WTC11 (cell line): ENCODE results near the gene TTC7B.

Experiments used
- CDX4 ChIP-seq: fragments of 250-450 bp; sonication (Bioruptor Pico); IDR thresholded peaks from 2 replicates; pipeline ENCODE4 v1.9.0; 2021; ENCODE audit warnings: moderate library complexity, mild to moderate bottlenecking, inconsistent platforms, borderline replicate concordance
- CTCF ChIP-seq: fragments of 200-600 bp; IDR thresholded peaks from 2 replicates; pipeline ENCODE4 v1.8.0; 2022; ENCODE audit warnings: antibody characterized with exemption
- JUN ChIP-seq: sonication (generic); formaldehyde crosslinking; IDR thresholded peaks from 2 replicates; pipeline ENCODE4 v1.8.0; 2023; ENCODE audit warnings: mild to moderate bottlenecking, missing genetic modification reagents
- KAT7 ChIP-seq: sonication (generic); formaldehyde crosslinking; IDR thresholded peaks from 2 replicates; pipeline ENCODE4 v1.8.1; 2023; ENCODE audit warnings: missing genetic modification reagents, mild to moderate bottlenecking, borderline replicate concordance
- MLX ChIP-seq: sonication (generic); formaldehyde crosslinking; IDR thresholded peaks from 2 replicates; pipeline ENCODE4 v1.8.1; 2023; ENCODE audit warnings: mild to moderate bottlenecking, missing genetic modification reagents, moderate library complexity
- NFE2L1 ChIP-seq: sonication (generic); formaldehyde crosslinking; IDR thresholded peaks from 2 replicates; pipeline ENCODE4 v1.8.1; 2023; ENCODE audit warnings: missing genetic modification reagents
- NR2C2 ChIP-seq: sonication (generic); formaldehyde crosslinking; IDR thresholded peaks from 2 replicates; pipeline ENCODE4 v1.8.0; 2022; ENCODE audit warnings: mild to moderate bottlenecking, missing genetic modification reagents
- SP1 ChIP-seq: sonication (generic); formaldehyde crosslinking; conservative IDR thresholded peaks from 2 replicates; pipeline ENCODE4 v1.8.1; 2022; ENCODE audit warnings: missing genetic modification reagents
- TP53 ChIP-seq: sonication (generic); formaldehyde crosslinking; IDR thresholded peaks from 2 replicates; pipeline ENCODE4 v1.8.1; 2023; ENCODE audit warnings: mild to moderate bottlenecking, missing genetic modification reagents
- USF2 ChIP-seq: sonication (generic); formaldehyde crosslinking; IDR thresholded peaks from 2 replicates; pipeline ENCODE4 v1.8.1; 2023; ENCODE audit warnings: mild to moderate bottlenecking, missing genetic modification reagents, moderate library complexity
- ZBTB21 ChIP-seq: sonication (generic); formaldehyde crosslinking; IDR thresholded peaks from 2 replicates; pipeline ENCODE4 v1.8.1; 2023; ENCODE audit warnings: mild to moderate bottlenecking, missing genetic modification reagents, borderline replicate concordance
- ZNF138 ChIP-seq: sonication (generic); formaldehyde crosslinking; conservative IDR thresholded peaks from 2 replicates; pipeline ENCODE4 v1.8.1; 2022; ENCODE audit warnings: mild to moderate bottlenecking, moderate library complexity, missing genetic modification reagents
- TF ChIP-seq, protein P1 (sequence below): sonication (generic); formaldehyde crosslinking; IDR thresholded peaks from 2 replicates; pipeline ENCODE4 v1.8.0; 2022; ENCODE audit warnings: mild to moderate bottlenecking, missing genetic modification reagents
- TF ChIP-seq, protein P2 (sequence below): sonication (generic); formaldehyde crosslinking; IDR thresholded peaks from 2 replicates; pipeline ENCODE4 v1.8.1; 2022; ENCODE audit warnings: low read depth, missing genetic modification reagents, borderline replicate concordance

DNA sequence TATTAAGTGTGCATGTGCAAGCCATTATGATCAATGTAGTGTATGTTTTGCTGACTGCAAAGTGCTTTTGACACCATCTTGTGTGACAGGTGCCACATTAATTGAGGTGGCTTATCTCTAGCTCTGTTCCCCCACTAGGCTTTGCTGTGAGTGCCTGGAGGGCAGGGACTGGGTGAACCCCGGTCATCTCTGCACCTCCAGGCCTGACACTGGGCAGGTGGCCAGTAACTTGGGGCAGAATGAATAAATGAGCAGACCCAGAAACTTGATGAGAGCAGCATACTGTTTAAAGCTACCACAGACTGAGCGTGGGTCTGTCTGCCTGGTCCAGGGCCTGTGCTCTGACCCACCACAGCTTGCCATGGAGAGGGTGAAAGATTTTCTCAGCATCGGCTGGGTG is 267.8 kb downstream of the TTC7B start:
- no peak for TF ChIP-seq NR2C2 (CRISPR knock-in tag)
- TF ChIP-seq CTCF: no peak
- no peak for TF ChIP-seq USF2 (CRISPR knock-in tag)
- TF ChIP-seq MLX (CRISPR knock-in tag): no peak
- no peak for TF ChIP-seq TP53 (CRISPR knock-in tag)
- TF ChIP-seq ZNF138 (CRISPR knock-in tag): no peak
- TF ChIP-seq, protein P1, sequence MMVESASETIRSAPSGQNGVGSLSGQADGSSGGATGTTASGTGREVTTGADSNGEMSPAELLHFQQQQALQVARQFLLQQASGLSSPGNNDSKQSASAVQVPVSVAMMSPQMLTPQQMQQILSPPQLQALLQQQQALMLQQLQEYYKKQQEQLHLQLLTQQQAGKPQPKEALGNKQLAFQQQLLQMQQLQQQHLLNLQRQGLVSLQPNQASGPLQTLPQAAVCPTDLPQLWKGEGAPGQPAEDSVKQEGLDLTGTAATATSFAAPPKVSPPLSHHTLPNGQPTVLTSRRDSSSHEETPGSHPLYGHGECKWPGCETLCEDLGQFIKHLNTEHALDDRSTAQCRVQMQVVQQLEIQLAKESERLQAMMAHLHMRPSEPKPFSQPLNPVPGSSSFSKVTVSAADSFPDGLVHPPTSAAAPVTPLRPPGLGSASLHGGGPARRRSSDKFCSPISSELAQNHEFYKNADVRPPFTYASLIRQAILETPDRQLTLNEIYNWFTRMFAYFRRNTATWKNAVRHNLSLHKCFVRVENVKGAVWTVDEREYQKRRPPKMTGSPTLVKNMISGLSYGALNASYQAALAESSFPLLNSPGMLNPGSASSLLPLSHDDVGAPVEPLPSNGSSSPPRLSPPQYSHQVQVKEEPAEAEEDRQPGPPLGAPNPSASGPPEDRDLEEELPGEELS (CRISPR knock-in tag): no peak
- no peak for TF ChIP-seq SP1 (CRISPR knock-in tag)
- no peak for TF ChIP-seq NFE2L1 (CRISPR knock-in tag)
- no peak for TF ChIP-seq JUN
- no peak for TF ChIP-seq ZBTB21
- TF ChIP-seq, protein P2, sequence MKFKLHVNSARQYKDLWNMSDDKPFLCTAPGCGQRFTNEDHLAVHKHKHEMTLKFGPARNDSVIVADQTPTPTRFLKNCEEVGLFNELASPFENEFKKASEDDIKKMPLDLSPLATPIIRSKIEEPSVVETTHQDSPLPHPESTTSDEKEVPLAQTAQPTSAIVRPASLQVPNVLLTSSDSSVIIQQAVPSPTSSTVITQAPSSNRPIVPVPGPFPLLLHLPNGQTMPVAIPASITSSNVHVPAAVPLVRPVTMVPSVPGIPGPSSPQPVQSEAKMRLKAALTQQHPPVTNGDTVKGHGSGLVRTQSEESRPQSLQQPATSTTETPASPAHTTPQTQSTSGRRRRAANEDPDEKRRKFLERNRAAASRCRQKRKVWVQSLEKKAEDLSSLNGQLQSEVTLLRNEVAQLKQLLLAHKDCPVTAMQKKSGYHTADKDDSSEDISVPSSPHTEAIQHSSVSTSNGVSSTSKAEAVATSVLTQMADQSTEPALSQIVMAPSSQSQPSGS: no peak
- no peak for TF ChIP-seq CDX4 (CRISPR knock-in tag)
- no peak for TF ChIP-seq KAT7
